ENCODE results near the gene STEAP1B. TPM values are rescaled to one million over a fixed set of nuclear protein-coding genes. Genes with fewer than 3 reads are reported as not detected.

The STEAP1B gene
- total RNA-seq, 1 experiment from 2014 or later, result 3.2 TPM

DNA sequence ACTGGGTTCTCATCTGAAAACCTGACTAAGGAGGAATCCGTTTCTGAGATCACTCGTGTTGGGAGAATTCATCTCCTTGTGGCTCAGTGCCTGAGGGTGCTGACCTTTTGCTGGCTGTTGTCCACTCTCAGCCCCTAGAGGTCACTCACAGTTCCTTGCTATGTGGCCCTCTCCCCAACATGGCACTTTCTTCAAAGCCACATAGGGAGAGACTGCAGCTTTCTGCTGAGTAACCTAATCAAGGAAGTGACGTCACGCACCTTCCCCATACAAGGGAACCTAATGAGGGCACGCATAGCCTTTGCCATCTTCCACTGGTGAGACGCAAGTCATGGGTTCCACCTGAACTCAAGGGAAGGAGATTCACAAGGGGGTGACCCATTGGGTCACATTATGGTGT is 23.2 kb downstream of the STEAP1B start:
- Histone ChIP-seq H3K9me3 (ENCODE audit: control insufficient read depth, low read depth, low read length) (no peaks in the 10 kb centered on the region), H3K79me1 (ENCODE audit: insufficient read depth, low read depth, low read length, poor library complexity, severe bottlenecking) (no peaks in the 10 kb centered on the region), H2BK5ac (ENCODE audit: insufficient read length, low read length) (no peak overlapping the region), H2AFZ (ENCODE audit: low read length) (no peak overlapping the region), H3K4ac (ENCODE audit: low read depth, low read length) (no peak overlapping the region), H2BK120ac (ENCODE audit: low read depth, low read length, poor library complexity, severe bottlenecking) (no peak overlapping the region), H3K27me3 (ENCODE audit: insufficient read depth, low read length) (no peaks in the 10 kb centered on the region), H2BK12ac (ENCODE audit: insufficient read length, low read depth, low read length) (no peak overlapping the region), H4K8ac (replicated peaks; ENCODE audit: insufficient read length, low read depth, low read length) (no peak overlapping the region), H4K5ac (ENCODE audit: insufficient read length, low read depth, low read length) (no peak overlapping the region), H3K27ac (ENCODE audit: insufficient read length, low read depth, low read length) (no peak overlapping the region), H3K23me2 (ENCODE audit: insufficient read length, low read depth, low read length, poor library complexity, severe bottlenecking) (no peaks in the 10 kb centered on the region), H3K9ac (ENCODE audit: extremely low read depth, insufficient read length, low read length) (no peak overlapping the region), H2BK20ac (ENCODE audit: low read depth, low read length, poor library complexity, severe bottlenecking) (no peak overlapping the region), H3K4me2 (ENCODE audit: insufficient read depth, insufficient read length, low read length) (no peak overlapping the region), H3K18ac (ENCODE audit: insufficient read length, low read depth, low read length) (no peak overlapping the region), H4K91ac (ENCODE audit: insufficient read length, low read depth, low read length) (no peak overlapping the region), H3K79me2 (ENCODE audit: insufficient read depth, low read length) (no peaks in the 10 kb centered on the region), H4K20me1 (ENCODE audit: control insufficient read depth, insufficient read depth, insufficient read length) (no peaks in the 10 kb centered on the region), H2BK15ac (ENCODE audit: low read depth, low read length) (no peak overlapping the region), H3K56ac (ENCODE audit: insufficient read length, low read depth, low read length) (no peak overlapping the region), H3T11ph (ENCODE audit: low read length) (no peak overlapping the region), H3K4me1 (ENCODE audit: insufficient read depth, low read length) (no peaks in the 10 kb centered on the region), H2AK5ac (ENCODE audit: insufficient read length, low read length) (no peak overlapping the region), H3K23ac (ENCODE audit: insufficient read length, low read depth, low read length) (no peak overlapping the region), H3K14ac (ENCODE audit: insufficient read depth, low read length) (no peak overlapping the region)
- Mint-ChIP-seq H3K4me3 (no peak overlapping the region), H3K4me1 (peaks cover 8% of the 10 kb centered on the region in 2 experiments; a peak in 3 of 4 replicates), H3K36me3 (ENCODE audit: insufficient read depth in 1 of 3, low read depth in 3 of 3) (no peaks in the 10 kb centered on the region; a peak in 1 of 7 replicates), H3K27me3 (ENCODE audit: low read depth) (no peaks in the 10 kb centered on the region), H3K9me3 (no peaks in the 10 kb centered on the region), H3K27ac (no peak overlapping the region; a peak in 1 of 7 replicates)
- no CpG with 5 or more reads among the region's 6 CpGs for WGBS (ENCODE audit: extremely low coverage, insufficient read length, low lambda C conversion rate)
- TF ChIP-seq, protein P1, sequence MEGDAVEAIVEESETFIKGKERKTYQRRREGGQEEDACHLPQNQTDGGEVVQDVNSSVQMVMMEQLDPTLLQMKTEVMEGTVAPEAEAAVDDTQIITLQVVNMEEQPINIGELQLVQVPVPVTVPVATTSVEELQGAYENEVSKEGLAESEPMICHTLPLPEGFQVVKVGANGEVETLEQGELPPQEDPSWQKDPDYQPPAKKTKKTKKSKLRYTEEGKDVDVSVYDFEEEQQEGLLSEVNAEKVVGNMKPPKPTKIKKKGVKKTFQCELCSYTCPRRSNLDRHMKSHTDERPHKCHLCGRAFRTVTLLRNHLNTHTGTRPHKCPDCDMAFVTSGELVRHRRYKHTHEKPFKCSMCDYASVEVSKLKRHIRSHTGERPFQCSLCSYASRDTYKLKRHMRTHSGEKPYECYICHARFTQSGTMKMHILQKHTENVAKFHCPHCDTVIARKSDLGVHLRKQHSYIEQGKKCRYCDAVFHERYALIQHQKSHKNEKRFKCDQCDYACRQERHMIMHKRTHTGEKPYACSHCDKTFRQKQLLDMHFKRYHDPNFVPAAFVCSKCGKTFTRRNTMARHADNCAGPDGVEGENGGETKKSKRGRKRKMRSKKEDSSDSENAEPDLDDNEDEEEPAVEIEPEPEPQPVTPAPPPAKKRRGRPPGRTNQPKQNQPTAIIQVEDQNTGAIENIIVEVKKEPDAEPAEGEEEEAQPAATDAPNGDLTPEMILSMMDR (conservative IDR thresholded peaks at IDR 0.05), result no peak
- no peak for DNase-seq
